ENCODE results near the gene TRIM40.

The TRIM40 gene

GRCh38 chr6:30164714-30165113 lies 28.8 kb downstream of the TRIM40 start:
- TF ChIP-seq RAD21 (IDR thresholded peaks at IDR 0.05; ENCODE audit: low read depth), result no peak
- no peak for TF ChIP-seq NFIC (IDR thresholded peaks at IDR 0.05)
- no peak for TF ChIP-seq TAF1 (IDR thresholded peaks at IDR 0.05; ENCODE audit: low read depth)
- no peak for TF ChIP-seq ZBTB7A (IDR thresholded peaks at IDR 0.05; ENCODE audit: low read depth)
- no peak for TF ChIP-seq EGR1 (IDR thresholded peaks at IDR 0.05)
- no peak for TF ChIP-seq CREB1 (IDR thresholded peaks at IDR 0.05; ENCODE audit: low read depth)
- no peak for TF ChIP-seq TEAD4 (IDR thresholded peaks at IDR 0.05)
- TF ChIP-seq USF1 (IDR thresholded peaks at IDR 0.05), result no peak
- no peak for TF ChIP-seq FOXM1 (IDR thresholded peaks at IDR 0.05; ENCODE audit: borderline replicate concordance, low read depth)
- TF ChIP-seq CEBPB (IDR thresholded peaks at IDR 0.05), result no peak
- TF ChIP-seq EP300 (IDR thresholded peaks at IDR 0.05; ENCODE audit: borderline replicate concordance), result no peak
- TF ChIP-seq REST (IDR thresholded peaks at IDR 0.05; ENCODE audit: low read depth), result no peak
- no peak for TF ChIP-seq TCF12 (IDR thresholded peaks at IDR 0.05; ENCODE audit: low read depth)
- TF ChIP-seq YY1 (IDR thresholded peaks at IDR 0.05; ENCODE audit: low read depth), result no peak
- TF ChIP-seq MAX (IDR thresholded peaks at IDR 0.05), result no peak

- TF ChIP-seq USF1 (IDR thresholded peaks at IDR 0.05) (no peak), REST (IDR thresholded peaks at IDR 0.05; ENCODE audit: low read depth) (no peak), MAX (IDR thresholded peaks at IDR 0.05) (no peak), FOXM1 (IDR thresholded peaks at IDR 0.05; ENCODE audit: borderline replicate concordance, low read depth) (no peak), EGR1 (IDR thresholded peaks at IDR 0.05) (no peak), RAD21 (IDR thresholded peaks at IDR 0.05; ENCODE audit: low read depth) (no peak), EP300 (IDR thresholded peaks at IDR 0.05; ENCODE audit: borderline replicate concordance) (no peak), TEAD4 (IDR thresholded peaks at IDR 0.05) (no peak), TAF1 (IDR thresholded peaks at IDR 0.05; ENCODE audit: low read depth) (no peak), YY1 (IDR thresholded peaks at IDR 0.05; ENCODE audit: low read depth) (no peak), CREB1 (IDR thresholded peaks at IDR 0.05; ENCODE audit: low read depth) (no peak)
These were observed 31.2 kb downstream of the TRIM40 start for GRCh38 chr6:30167101-30167500.

GRCh38 chr6:30168741-30169140 lies 32.8 kb downstream of the TRIM40 start:
- TF ChIP-seq REST (IDR thresholded peaks at IDR 0.05; ENCODE audit: low read depth), result no peak
- TF ChIP-seq EP300 (IDR thresholded peaks at IDR 0.05; ENCODE audit: borderline replicate concordance), result no peak
- TF ChIP-seq TCF12 (IDR thresholded peaks at IDR 0.05; ENCODE audit: low read depth), result no peak

GRCh38 chr6:30169658-30170614 lies 34.0 kb downstream of the TRIM40 start:
- TF ChIP-seq RAD21 (IDR thresholded peaks at IDR 0.05; ENCODE audit: low read depth), result peak; percentile 81
- no peak for TF ChIP-seq USF1 (IDR thresholded peaks at IDR 0.05)
- no peak for TF ChIP-seq TEAD4 (IDR thresholded peaks at IDR 0.05)
- TF ChIP-seq MAX (IDR thresholded peaks at IDR 0.05), result no peak
- TF ChIP-seq TAF1 (IDR thresholded peaks at IDR 0.05; ENCODE audit: low read depth), result no peak
- no peak for TF ChIP-seq FOXM1 (IDR thresholded peaks at IDR 0.05; ENCODE audit: borderline replicate concordance, low read depth)
